K562 (cell line): ENCODE data around the gene DHCR7. TPM values are rescaled to one million over a fixed set of nuclear protein-coding genes. Genes with fewer than 3 reads are reported as not detected.

Source experiments
- CCAR2 ChIP-seq: fragments of 200-400 bp; formaldehyde crosslinking; IDR thresholded peaks from 2 replicates; pipeline ENCODE4 v1.6.1; 2017; ENCODE audit warnings: mild to moderate bottlenecking, low read depth, low read length
- MYC ChIP-seq, 2 experiments: fragments of 250-450 bp in 1 of 2; sonication (Bioruptor Pico) in 1 of 2; IDR thresholded peaks; 2 replicates each; pipeline versions ENCODE4 v1.5.1 to v1.6.1; 2012 to 2021; ENCODE audit warnings: low read depth in 2 of 2, borderline replicate concordance in 1 of 2, improper control_type of control experiment in 1 of 2, low read length in 1 of 2, mild to moderate bottlenecking in 1 of 2, moderate library complexity in 1 of 2
- POLR3A ChIP-seq: IDR thresholded peaks from 2 replicates; pipeline ENCODE4 v1.6.1; 2011; ENCODE audit warnings: borderline replicate concordance, mild to moderate bottlenecking, moderate library complexity; ENCODE audit not compliant: insufficient read length, insufficient read depth; ENCODE audit errors: extremely low read depth
- RUNX1 ChIP-seq: sonication (generic); IDR thresholded peaks from 2 replicates; pipeline ENCODE4 v1.6.1; 2016; ENCODE audit warnings: antibody characterized with exemption, low read depth
- ZNF217 ChIP-seq: sonication (generic); formaldehyde crosslinking; IDR thresholded peaks from 2 replicates; pipeline ENCODE4 v1.8.0; 2022; ENCODE audit warnings: mild to moderate bottlenecking, missing genetic modification reagents
- polyA plus RNA-seq, 8 experiments: library from polyadenylated mRNA; depleted of rRNA in 4 of 8; stranded (reverse) in 5 of 8; unstranded in 3 of 8; fragments of >200 nt; fragmentation: Nextera tagmentation in 2 of 8; fragmentation: Illumina TruSeq in 1 of 8; extraction: Ambion mirVana in 2 of 8; extraction: Trizol in 1 of 8; gene quantifications; 2 replicates each; pipeline versions ENCODE4 v1.2.1 to v1.2.3, GENCODE V29; 2011 to 2014; ENCODE audit warnings: inconsistent platforms in 1 of 8, missing spikeins in 1 of 8
- total RNA-seq, 7 experiments: library from RNA; depleted of rRNA in 6 of 7; stranded (reverse); fragments of >200 nt in 6 of 7; fragmentation: Illumina TruSeq in 2 of 7; extraction: Trizol in 2 of 7; gene quantifications; 2 replicates each; pipeline versions ENCODE4 v1.2.1 to v1.2.3, GENCODE V29; 2011 to 2021; ENCODE audit warnings: low replicate concordance in 1 of 7
- TF ChIP-seq, protein P1 (sequence below): fragments of 250-450 bp; sonication (Bioruptor Pico); IDR thresholded peaks from 2 replicates; pipeline ENCODE4 v1.4.0; 2020
- TF ChIP-seq, protein P2 (sequence below): fragments of 250-450 bp; sonication (Bioruptor Pico); IDR thresholded peaks from 2 replicates; pipeline ENCODE4 v1.8.0; 2021; ENCODE audit warnings: moderate library complexity, mild to moderate bottlenecking, inconsistent platforms
- TF ChIP-seq, protein P3 (sequence below): fragments of 450-650 bp; IDR thresholded peaks from 2 replicates; pipeline ENCODE4 v1.6.1; 2017; ENCODE audit warnings: antibody characterized with exemption

The DHCR7 gene
- total and polyA plus RNA-seq, 9 of the 15 experiments (the other 6 are each of a cell fraction or from before 2014, with no cell fraction given): 8.4 to 192 (median 82.4) TPM

DNA sequence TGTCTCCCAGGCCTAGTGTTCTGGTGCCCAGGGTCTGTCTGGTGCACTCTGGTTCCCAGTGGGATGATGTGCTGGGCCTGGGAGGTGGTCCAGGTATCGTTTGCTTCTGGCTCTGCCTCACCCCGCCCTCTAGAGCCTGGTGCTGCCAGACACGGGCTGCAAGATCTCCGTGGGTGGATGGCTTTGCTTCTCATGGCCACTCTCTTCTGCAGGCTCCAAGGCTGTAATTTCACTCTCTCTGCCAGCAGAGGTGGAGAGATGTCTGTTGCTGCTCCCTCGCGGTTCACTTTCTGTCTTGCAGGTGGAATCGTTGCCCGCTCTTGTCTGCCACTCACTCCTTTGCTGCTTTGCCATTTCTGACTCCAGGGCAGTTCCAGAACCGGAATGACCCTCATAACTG is 18.2 kb upstream of the DHCR7 start (continued):
- TF ChIP-seq, protein P1, sequence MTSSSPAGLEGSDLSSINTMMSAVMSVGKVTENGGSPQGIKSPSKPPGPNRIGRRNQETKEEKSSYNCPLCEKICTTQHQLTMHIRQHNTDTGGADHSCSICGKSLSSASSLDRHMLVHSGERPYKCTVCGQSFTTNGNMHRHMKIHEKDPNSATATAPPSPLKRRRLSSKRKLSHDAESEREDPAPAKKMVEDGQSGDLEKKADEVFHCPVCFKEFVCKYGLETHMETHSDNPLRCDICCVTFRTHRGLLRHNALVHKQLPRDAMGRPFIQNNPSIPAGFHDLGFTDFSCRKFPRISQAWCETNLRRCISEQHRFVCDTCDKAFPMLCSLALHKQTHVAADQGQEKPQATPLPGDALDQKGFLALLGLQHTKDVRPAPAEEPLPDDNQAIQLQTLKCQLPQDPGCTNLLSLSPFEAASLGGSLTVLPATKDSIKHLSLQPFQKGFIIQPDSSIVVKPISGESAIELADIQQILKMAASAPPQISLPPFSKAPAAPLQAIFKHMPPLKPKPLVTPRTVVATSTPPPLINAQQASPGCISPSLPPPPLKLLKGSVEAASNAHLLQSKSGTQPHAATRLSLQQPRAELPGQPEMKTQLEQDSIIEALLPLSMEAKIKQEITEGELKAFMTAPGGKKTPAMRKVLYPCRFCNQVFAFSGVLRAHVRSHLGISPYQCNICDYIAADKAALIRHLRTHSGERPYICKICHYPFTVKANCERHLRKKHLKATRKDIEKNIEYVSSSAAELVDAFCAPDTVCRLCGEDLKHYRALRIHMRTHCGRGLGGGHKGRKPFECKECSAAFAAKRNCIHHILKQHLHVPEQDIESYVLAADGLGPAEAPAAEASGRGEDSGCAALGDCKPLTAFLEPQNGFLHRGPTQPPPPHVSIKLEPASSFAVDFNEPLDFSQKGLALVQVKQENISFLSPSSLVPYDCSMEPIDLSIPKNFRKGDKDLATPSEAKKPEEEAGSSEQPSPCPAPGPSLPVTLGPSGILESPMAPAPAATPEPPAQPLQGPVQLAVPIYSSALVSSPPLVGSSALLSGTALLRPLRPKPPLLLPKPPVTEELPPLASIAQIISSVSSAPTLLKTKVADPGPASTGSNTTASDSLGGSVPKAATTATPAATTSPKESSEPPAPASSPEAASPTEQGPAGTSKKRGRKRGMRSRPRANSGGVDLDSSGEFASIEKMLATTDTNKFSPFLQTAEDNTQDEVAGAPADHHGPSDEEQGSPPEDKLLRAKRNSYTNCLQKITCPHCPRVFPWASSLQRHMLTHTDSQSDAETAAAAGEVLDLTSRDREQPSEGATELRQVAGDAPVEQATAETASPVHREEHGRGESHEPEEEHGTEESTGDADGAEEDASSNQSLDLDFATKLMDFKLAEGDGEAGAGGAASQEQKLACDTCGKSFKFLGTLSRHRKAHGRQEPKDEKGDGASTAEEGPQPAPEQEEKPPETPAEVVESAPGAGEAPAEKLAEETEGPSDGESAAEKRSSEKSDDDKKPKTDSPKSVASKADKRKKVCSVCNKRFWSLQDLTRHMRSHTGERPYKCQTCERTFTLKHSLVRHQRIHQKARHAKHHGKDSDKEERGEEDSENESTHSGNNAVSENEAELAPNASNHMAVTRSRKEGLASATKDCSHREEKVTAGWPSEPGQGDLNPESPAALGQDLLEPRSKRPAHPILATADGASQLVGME (CRISPR knock-in tag): no peak
- TF ChIP-seq ZNF217 (no peak), POLR3A (no peak), RUNX1 (no peak), CCAR2 (no peak), MYC (IDR thresholded peaks at IDR 0.05; ENCODE audit: low read depth, low read length) (no peak), MYC (CRISPR knock-in tag; IDR thresholded peaks at IDR 0.05; ENCODE audit: borderline replicate concordance, low read depth) (no peak)
- TF ChIP-seq, protein P2, sequence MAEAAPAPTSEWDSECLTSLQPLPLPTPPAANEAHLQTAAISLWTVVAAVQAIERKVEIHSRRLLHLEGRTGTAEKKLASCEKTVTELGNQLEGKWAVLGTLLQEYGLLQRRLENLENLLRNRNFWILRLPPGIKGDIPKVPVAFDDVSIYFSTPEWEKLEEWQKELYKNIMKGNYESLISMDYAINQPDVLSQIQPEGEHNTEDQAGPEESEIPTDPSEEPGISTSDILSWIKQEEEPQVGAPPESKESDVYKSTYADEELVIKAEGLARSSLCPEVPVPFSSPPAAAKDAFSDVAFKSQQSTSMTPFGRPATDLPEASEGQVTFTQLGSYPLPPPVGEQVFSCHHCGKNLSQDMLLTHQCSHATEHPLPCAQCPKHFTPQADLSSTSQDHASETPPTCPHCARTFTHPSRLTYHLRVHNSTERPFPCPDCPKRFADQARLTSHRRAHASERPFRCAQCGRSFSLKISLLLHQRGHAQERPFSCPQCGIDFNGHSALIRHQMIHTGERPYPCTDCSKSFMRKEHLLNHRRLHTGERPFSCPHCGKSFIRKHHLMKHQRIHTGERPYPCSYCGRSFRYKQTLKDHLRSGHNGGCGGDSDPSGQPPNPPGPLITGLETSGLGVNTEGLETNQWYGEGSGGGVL (CRISPR knock-in tag): no peak
- TF ChIP-seq, protein P3, sequence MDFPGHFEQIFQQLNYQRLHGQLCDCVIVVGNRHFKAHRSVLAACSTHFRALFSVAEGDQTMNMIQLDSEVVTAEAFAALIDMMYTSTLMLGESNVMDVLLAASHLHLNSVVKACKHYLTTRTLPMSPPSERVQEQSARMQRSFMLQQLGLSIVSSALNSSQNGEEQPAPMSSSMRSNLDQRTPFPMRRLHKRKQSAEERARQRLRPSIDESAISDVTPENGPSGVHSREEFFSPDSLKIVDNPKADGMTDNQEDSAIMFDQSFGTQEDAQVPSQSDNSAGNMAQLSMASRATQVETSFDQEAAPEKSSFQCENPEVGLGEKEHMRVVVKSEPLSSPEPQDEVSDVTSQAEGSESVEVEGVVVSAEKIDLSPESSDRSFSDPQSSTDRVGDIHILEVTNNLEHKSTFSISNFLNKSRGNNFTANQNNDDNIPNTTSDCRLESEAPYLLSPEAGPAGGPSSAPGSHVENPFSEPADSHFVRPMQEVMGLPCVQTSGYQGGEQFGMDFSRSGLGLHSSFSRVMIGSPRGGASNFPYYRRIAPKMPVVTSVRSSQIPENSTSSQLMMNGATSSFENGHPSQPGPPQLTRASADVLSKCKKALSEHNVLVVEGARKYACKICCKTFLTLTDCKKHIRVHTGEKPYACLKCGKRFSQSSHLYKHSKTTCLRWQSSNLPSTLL: no peak
